Natural killer cell (primary cell): ENCODE measurements around the gene C1orf50. TPM values are rescaled to one million over a fixed set of nuclear protein-coding genes. Genes with fewer than 3 reads are reported as not detected.

Source experiments
- ATAC-seq, 3 donors: fragments of 150-1000 bp in 2 of 3; fragments of 200-7000 bp in 1 of 3; cut with Tn5 transposase; 1 replicate in 1 of 3; 2 replicates in 2 of 3; pipeline ENCODE4 v1.10.0; 2021; ENCODE audit warnings: mild to moderate bottlenecking in 2 of 3, moderate library complexity in 2 of 3
- DNase-seq, 2 donors: peaks; one replicate each; pipeline versions ENCODE4 v3.0.0 to v3.0.0-alpha.2; 2013 to 2021; ENCODE audit warnings: mixed read lengths in 1 of 2
- H3K27ac ChIP-seq: one replicate; pipeline ENCODE4 v1.5.1; 2013; ENCODE audit warnings: mild to moderate bottlenecking, low read length
- H3K27me3 ChIP-seq: one replicate; pipeline ENCODE4 v1.6.1; 2013; ENCODE audit warnings: low read length; ENCODE audit not compliant: control insufficient read depth, insufficient read depth
- H3K36me3 ChIP-seq: one replicate; pipeline ENCODE4 v1.6.1; 2013; ENCODE audit warnings: low read length; ENCODE audit not compliant: control insufficient read depth, insufficient read depth
- H3K4me1 ChIP-seq: one replicate; pipeline ENCODE4 v1.6.1; 2013; ENCODE audit warnings: low read length; ENCODE audit not compliant: control insufficient read depth, insufficient read depth
- H3K4me3 ChIP-seq: one replicate; pipeline ENCODE4 v1.5.1; 2013; ENCODE audit warnings: low read length
- H3K9me3 ChIP-seq: one replicate; pipeline ENCODE4 v1.6.1; 2013; ENCODE audit warnings: low read length; ENCODE audit not compliant: control insufficient read depth, insufficient read depth
- H3K27ac Mint-ChIP-seq, 2 donors: one replicate each; pipeline ENCODE4 v1.8.0; 2022; ENCODE audit warnings: mild to moderate bottlenecking in 2 of 2, mixed read lengths in 2 of 2, moderate library complexity in 1 of 2
- H3K27me3 Mint-ChIP-seq, 2 donors: one replicate each; pipeline ENCODE4 v1.8.0; 2022; ENCODE audit warnings: low read depth in 2 of 2, mixed read lengths in 2 of 2
- H3K36me3 Mint-ChIP-seq: one replicate; pipeline ENCODE4 v1.8.0; 2022; ENCODE audit warnings: mixed read lengths
- H3K4me1 Mint-ChIP-seq, 2 donors: one replicate each; pipeline ENCODE4 v1.8.0; 2022; ENCODE audit warnings: mixed read lengths in 2 of 2
- H3K4me3 Mint-ChIP-seq: one replicate; pipeline ENCODE4 v1.8.0; 2022; ENCODE audit warnings: mild to moderate bottlenecking, moderate library complexity, mixed read lengths
- H3K9me3 Mint-ChIP-seq, 2 donors: one replicate each; pipeline ENCODE4 v1.8.0; 2022; ENCODE audit warnings: mixed read lengths in 2 of 2
- CTCF ChIP-seq: fragments of 200-600 bp; IDR thresholded peaks from one replicate; pipeline ENCODE4 v1.8.0; 2022; ENCODE audit warnings: antibody characterized with exemption
- WGBS: methylation state at CpG from one replicate; pipeline ENCODE4 v1.1.7; 2013; ENCODE audit warnings: missing lambda C conversion rate; ENCODE audit not compliant: insufficient coverage; 5-methylcytosine and 5-hydroxymethylcytosine counted together
- intact Hi-C: fragments of 100-400 bp; cut with micrococcal nuclease; formaldehyde crosslinking; loops from one replicate; pipeline ENCODE4 v1.14.2; 2022
- total RNA-seq, 4 donors: library from RNA; stranded (reverse); fragments of 120-200 nt in 1 of 4; gene quantifications; one replicate each; pipeline versions ENCODE4 v1.2.3 to v1.2.4, GENCODE V29; 2013 to 2022

Gene C1orf50
- total RNA-seq, 3 donors from 2014 or later (not counting 1 experiment from before 2014, with no cell fraction given) = 10.1 to 17.1 (median 12.7) TPM

- no peak for DNase-seq
Observed at GRCh38 chr1:42765269-42765668, 1.8 kb upstream of the C1orf50 start.

GRCh38 chr1:42765832-42766740 is 963 bp upstream of the C1orf50 start:
- peak in 1 of 2 donors; percentile 67 for DNase-seq
- intact Hi-C loops = loop anchor here (2.0 to 5.0 kb wide), 3 partner anchors 84 to 407 kb away; partner anchors contain the start of genes CFAP57, EBNA1BP2, PPCS and YBX1
- Mint-ChIP-seq H3K4me3 (no peak overlapping the region), H3K4me1 (peaks cover 9 to 27% of the 10 kb centered on the region in 2 donors), H3K36me3 (no peaks in the 10 kb centered on the region), H3K27me3 (no peaks in the 10 kb centered on the region), H3K27ac (no peak overlapping the region), H3K9me3 (no peaks in the 10 kb centered on the region)
- peak; percentile 23 for TF ChIP-seq CTCF
- Histone ChIP-seq H3K36me3 (no peaks in the 10 kb centered on the region), H3K27ac (peak overlapping the region; percentile 51), H3K27me3 (no peaks in the 10 kb centered on the region), H3K9me3 (no peaks in the 10 kb centered on the region), H3K4me3 (peak overlapping the region; percentile 78), H3K4me1 (peaks cover 18% of the 10 kb centered on the region)
- WGBS = under 1% methylated on average over 43 of the region's 44 CpGs
- peak; percentile 2 to 4 (median 3) for ATAC-seq

More at GRCh38 chr1:42765269-42765668, 1.8 kb upstream of the C1orf50 start:
- no peaks in the 10 kb centered on the region for H3K9me3 ChIP-seq
- Mint-ChIP-seq H3K9me3 (no peaks in the 10 kb centered on the region), H3K27ac (no peak overlapping the region), H3K27me3 (no peaks in the 10 kb centered on the region), H3K4me1 (peaks cover 9 to 21% of the 10 kb centered on the region in 2 donors), H3K4me3 (no peak overlapping the region), H3K36me3 (no peaks in the 10 kb centered on the region)
- peaks cover 18% of the 10 kb centered on the region for H3K4me1 ChIP-seq
- intact Hi-C loops = loop anchor here (5.0 kb wide), 1 partner anchor 83 kb away; the partner anchor contains the start of gene YBX1
- H3K27ac ChIP-seq = no peak overlapping the region
- no peaks in the 10 kb centered on the region for H3K36me3 ChIP-seq
- no peak for ATAC-seq
- no peak for TF ChIP-seq CTCF
- 73% methylated on average over 6 of the region's 7 CpGs for WGBS
- no peaks in the 10 kb centered on the region for H3K27me3 ChIP-seq
- H3K4me3 ChIP-seq = no peak overlapping the region

- no peak for TF ChIP-seq CTCF
- 2% methylated on average over 21 of the region's 23 CpGs for WGBS
- H3K36me3 ChIP-seq = no peaks in the 10 kb centered on the region
- ATAC-seq (peak; percentile 5 to 15 (median 15)), DNase-seq (no peak)
- Mint-ChIP-seq H3K4me3 (no peak overlapping the region), H3K27me3 (no peaks in the 10 kb centered on the region), H3K4me1 (peaks cover 16 to 33% of the 10 kb centered on the region in 2 donors), H3K36me3 (no peaks in the 10 kb centered on the region), H3K27ac (no peak overlapping the region), H3K9me3 (no peaks in the 10 kb centered on the region)
- H3K27ac ChIP-seq = peak overlapping the region; percentile 81
- no peaks in the 10 kb centered on the region for H3K9me3 ChIP-seq
- intact Hi-C loops = loop anchor here (1.0 to 5.0 kb wide), 5 partner anchors 50 to 405 kb away; partner anchors contain the start of genes CFAP57, EBNA1BP2, ERMAP and PPCS
- no peaks in the 10 kb centered on the region for H3K27me3 ChIP-seq
- H3K4me3 ChIP-seq = peak overlapping the region; percentile 78
- peaks cover 18% of the 10 kb centered on the region for H3K4me1 ChIP-seq
Observed at GRCh38 chr1:42767510-42768000, 506 bp downstream of the C1orf50 start.
